CD4-positive, alpha-beta T cell (primary cell): ENCODE results near the gene EMILIN3. TPM values are rescaled to one million over a fixed set of nuclear protein-coding genes. Genes with fewer than 3 reads are reported as not detected.

Experiments
- ATAC-seq: fragments of 200-7000 bp; cut with Tn5 transposase; one replicate; pipeline ENCODE4 v1.10.0; 2022; ENCODE audit warnings: mild to moderate bottlenecking; ENCODE audit not compliant: poor library complexity
- CTCF ChIA-PET: fragments of 350-600 bp; sonication (Branson Sonifier 250); formaldehyde crosslinking; loops from one replicate; lab custom pipeline; 2021; ENCODE audit warnings: antibody characterized with exemption, inconsistent platforms; lab: Charles Lee
- POLR2A ChIA-PET: fragments of 350-600 bp; sonication (Branson Sonifier 250); formaldehyde crosslinking; loops from one replicate; lab custom pipeline; 2021; ENCODE audit warnings: antibody characterized with exemption, inconsistent platforms; lab: Charles Lee
- DNase-seq, 14 experiments: peaks; one replicate each; pipeline ENCODE4 v3.0.0-alpha.2; 2013 to 2020; ENCODE audit warnings: mixed read lengths in 2 of 14
- H3K27ac ChIP-seq, 2 donors: one replicate each; pipeline versions ENCODE4 v1.5.1 to v1.7.0; 2013; ENCODE audit warnings: low read length in 2 of 2, low read depth in 1 of 2, mild to moderate bottlenecking in 1 of 2
- H3K27me3 ChIP-seq, 2 experiments: 1 replicate in 1 of 2; 2 replicates in 1 of 2; pipeline versions ENCODE4 v1.6.1 to v1.7.0; 2013; ENCODE audit warnings: low read length in 2 of 2, control low read depth in 1 of 2, mild to moderate bottlenecking in 1 of 2, moderate library complexity in 1 of 2; ENCODE audit not compliant: insufficient read depth in 2 of 2, control insufficient read depth in 1 of 2
- H3K36me3 ChIP-seq: one replicate; pipeline ENCODE4 v1.6.1; 2013; ENCODE audit warnings: low read length, control low read depth; ENCODE audit not compliant: insufficient read depth
- H3K4me1 ChIP-seq: one replicate; pipeline ENCODE4 v1.6.1; 2013; ENCODE audit warnings: low read length, control low read depth; ENCODE audit not compliant: insufficient read depth
- H3K4me3 ChIP-seq: one replicate; pipeline ENCODE4 v1.5.1; 2013; ENCODE audit warnings: mild to moderate bottlenecking, low read length, moderate library complexity
- H3K9me3 ChIP-seq, 2 experiments: 1 replicate in 1 of 2; 2 replicates in 1 of 2; pipeline versions ENCODE4 v1.6.1 to v1.7.0; 2013; ENCODE audit warnings: low read length in 2 of 2, mild to moderate bottlenecking in 2 of 2, control low read depth in 1 of 2, moderate library complexity in 1 of 2; ENCODE audit not compliant: control insufficient read depth in 1 of 2, insufficient read depth in 1 of 2
- H3K27ac Mint-ChIP-seq: one replicate; pipeline ENCODE4 v1.8.0; 2020; ENCODE audit warnings: mixed read lengths
- H3K27me3 Mint-ChIP-seq: one replicate; pipeline ENCODE4 v1.8.0; 2021; ENCODE audit warnings: mixed read lengths
- H3K36me3 Mint-ChIP-seq: one replicate; pipeline ENCODE4 v1.8.0; 2021; ENCODE audit warnings: low read depth, mixed read lengths
- H3K4me1 Mint-ChIP-seq: one replicate; pipeline ENCODE4 v1.8.0; 2021; ENCODE audit warnings: low read depth, mixed read lengths
- H3K4me3 Mint-ChIP-seq: one replicate; pipeline ENCODE4 v1.8.0; 2020; ENCODE audit warnings: mild to moderate bottlenecking, mixed read lengths
- H3K9me3 Mint-ChIP-seq: one replicate; pipeline ENCODE4 v1.8.0; 2020; ENCODE audit warnings: mixed read lengths
- intact Hi-C, 2 experiments: fragments of 100-400 bp; cut with DNase I in 1 of 2; cut with micrococcal nuclease in 1 of 2; formaldehyde crosslinking; loops; one replicate each; pipeline versions ENCODE4 v1.15.1 to v1.9.0; 2023 to 2025; cut with DNase I, micrococcal nuclease
- total RNA-seq, 174 experiments: library from RNA in 2 of 174; stranded (reverse) in 2 of 174; gene quantifications; one replicate each; pipeline ENCODE4 v1.2.3 and lab custom pipeline; 2021 to 2026
- TF ChIP-seq, protein P1 (sequence below): fragments of 200-600 bp; IDR thresholded peaks from one replicate; pipeline ENCODE4 v1.8.0; 2022; ENCODE audit warnings: antibody characterized with exemption, mild to moderate bottlenecking

EMILIN3 gene
- total RNA-seq, 2 experiments from 2014 or later = 0.11 to 0.22 TPM

DNA sequence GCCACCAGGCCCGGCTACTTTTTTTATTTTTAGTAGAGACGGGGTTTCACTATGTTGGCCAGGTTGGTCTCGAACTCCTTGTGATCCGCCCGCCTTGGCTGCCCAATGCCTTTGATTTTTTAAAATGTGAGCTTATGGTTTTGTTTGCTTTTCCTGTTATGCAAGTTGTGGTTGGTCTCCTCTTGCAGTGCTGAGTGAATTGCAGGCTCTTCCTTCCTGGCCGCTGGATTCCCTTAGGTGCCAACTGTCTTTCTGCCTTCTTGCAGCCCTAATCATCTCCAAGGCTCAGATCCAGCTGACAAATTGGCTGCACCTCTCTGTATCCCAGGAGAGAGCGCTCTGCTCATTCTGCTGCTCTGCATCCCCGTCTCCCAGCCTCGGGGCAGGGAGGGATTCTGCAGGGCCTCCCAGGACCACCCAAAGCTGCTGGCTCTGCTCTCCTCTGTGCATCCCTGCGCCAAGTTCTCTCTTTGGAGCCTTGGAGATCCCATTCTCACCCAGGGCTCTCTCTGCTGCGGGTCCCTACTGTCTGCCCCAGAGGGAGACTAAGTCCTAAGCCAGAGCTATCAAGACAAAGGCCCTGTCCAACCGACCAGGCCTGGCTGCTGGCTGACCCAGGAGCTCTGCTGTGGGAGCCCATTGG, 14.1 kb upstream of the EMILIN3 start:
- Histone ChIP-seq H3K9me3 (peaks cover 0 to 4% of the 10 kb centered on the region in 2 experiments), H3K4me3 (no peak overlapping the region), H3K27me3 (peaks cover 4 to 12% of the 10 kb centered on the region in 2 experiments), H3K4me1 (no peaks in the 10 kb centered on the region), H3K36me3 (no peaks in the 10 kb centered on the region), H3K27ac (no peak overlapping the region)
- ATAC-seq (no peak), DNase-seq (no peak)
- TF ChIP-seq, protein P1, sequence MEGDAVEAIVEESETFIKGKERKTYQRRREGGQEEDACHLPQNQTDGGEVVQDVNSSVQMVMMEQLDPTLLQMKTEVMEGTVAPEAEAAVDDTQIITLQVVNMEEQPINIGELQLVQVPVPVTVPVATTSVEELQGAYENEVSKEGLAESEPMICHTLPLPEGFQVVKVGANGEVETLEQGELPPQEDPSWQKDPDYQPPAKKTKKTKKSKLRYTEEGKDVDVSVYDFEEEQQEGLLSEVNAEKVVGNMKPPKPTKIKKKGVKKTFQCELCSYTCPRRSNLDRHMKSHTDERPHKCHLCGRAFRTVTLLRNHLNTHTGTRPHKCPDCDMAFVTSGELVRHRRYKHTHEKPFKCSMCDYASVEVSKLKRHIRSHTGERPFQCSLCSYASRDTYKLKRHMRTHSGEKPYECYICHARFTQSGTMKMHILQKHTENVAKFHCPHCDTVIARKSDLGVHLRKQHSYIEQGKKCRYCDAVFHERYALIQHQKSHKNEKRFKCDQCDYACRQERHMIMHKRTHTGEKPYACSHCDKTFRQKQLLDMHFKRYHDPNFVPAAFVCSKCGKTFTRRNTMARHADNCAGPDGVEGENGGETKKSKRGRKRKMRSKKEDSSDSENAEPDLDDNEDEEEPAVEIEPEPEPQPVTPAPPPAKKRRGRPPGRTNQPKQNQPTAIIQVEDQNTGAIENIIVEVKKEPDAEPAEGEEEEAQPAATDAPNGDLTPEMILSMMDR = no peak
- H3K27me3 Mint-ChIP-seq = peaks cover 26% of the 10 kb centered on the region
- no peaks in the 10 kb centered on the region for H3K9me3 Mint-ChIP-seq
- H3K4me1 Mint-ChIP-seq = peaks cover 15% of the 10 kb centered on the region
- no peak overlapping the region for H3K4me3 Mint-ChIP-seq
- intact Hi-C loops = no loop called here
- H3K27ac Mint-ChIP-seq = no peak overlapping the region
- CTCF ChIA-PET = no interaction called here
- H3K36me3 Mint-ChIP-seq = no peaks in the 10 kb centered on the region
- POLR2A ChIA-PET = interaction anchor here (1.3 kb wide), 1 partner anchor 238 kb away, joined by 3 read pairs; the partner anchor contains the start of gene CHD6

DNA sequence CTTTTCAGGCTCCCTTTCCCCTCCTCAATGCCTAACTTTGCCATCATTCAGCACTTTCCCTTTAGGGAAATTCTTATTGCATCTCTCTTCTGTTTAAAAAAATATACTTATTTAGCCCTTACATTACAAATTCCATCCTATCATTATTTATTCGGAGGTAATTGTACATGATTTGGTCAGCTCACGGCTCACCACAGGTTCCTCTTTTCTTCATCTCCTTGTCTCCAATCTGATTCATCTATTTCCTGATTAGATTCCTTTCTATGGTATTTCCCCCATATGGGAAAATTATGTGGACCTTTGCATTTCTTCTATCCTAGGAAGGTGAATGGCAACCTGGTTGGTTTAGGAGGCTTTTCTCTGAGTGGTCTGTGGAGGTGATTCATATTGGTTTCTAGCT, 12.9 kb upstream of the EMILIN3 start:
- ATAC-seq = no peak

GRCh38 chr20:41377275-41377674, 10.7 kb upstream of the EMILIN3 start:
- DNase-seq (no peak), ATAC-seq (no peak)
- intact Hi-C loops = no loop called here
- POLR2A ChIA-PET = no interaction called here
- Mint-ChIP-seq H3K36me3 (no peaks in the 10 kb centered on the region), H3K27me3 (peaks cover 41% of the 10 kb centered on the region), H3K27ac (no peak overlapping the region), H3K9me3 (no peaks in the 10 kb centered on the region), H3K4me3 (no peak overlapping the region), H3K4me1 (peaks cover 15% of the 10 kb centered on the region)
- Histone ChIP-seq H3K4me1 (no peaks in the 10 kb centered on the region), H3K27ac (no peak overlapping the region), H3K4me3 (no peak overlapping the region), H3K27me3 (peaks cover 11 to 21% of the 10 kb centered on the region in 2 experiments), H3K36me3 (no peaks in the 10 kb centered on the region), H3K9me3 (peaks cover 0 to 12% of the 10 kb centered on the region in 2 experiments)
- TF ChIP-seq, protein P1 = no peak
- CTCF ChIA-PET = no interaction called here

More for the DNA sequence above, 12.9 kb upstream of the EMILIN3 start:
- ChIA-PET CTCF (no interaction called here), POLR2A (interaction anchor here (1.3 kb wide), 1 partner anchor 239 kb away, joined by 3 read pairs; the partner anchor contains the start of gene CHD6)
- Mint-ChIP-seq H3K27me3 (peaks cover 26% of the 10 kb centered on the region), H3K4me1 (peaks cover 15% of the 10 kb centered on the region), H3K9me3 (no peaks in the 10 kb centered on the region), H3K27ac (no peak overlapping the region), H3K4me3 (no peak overlapping the region), H3K36me3 (no peaks in the 10 kb centered on the region)
- Histone ChIP-seq H3K36me3 (no peaks in the 10 kb centered on the region), H3K4me3 (no peak overlapping the region), H3K4me1 (no peaks in the 10 kb centered on the region), H3K27me3 (peaks cover 8 to 18% of the 10 kb centered on the region in 2 experiments), H3K27ac (no peak overlapping the region), H3K9me3 (peaks cover 0 to 4% of the 10 kb centered on the region in 2 experiments)
- intact Hi-C loops = no loop called here
- TF ChIP-seq, protein P1 = no peak
- DNase-seq = no peak
